Trophoblast cell (in vitro differentiated cells and primary cell): ENCODE results near the gene SIAH1.
"Not testable (repeated sequence)": the region's sequence is repeated elsewhere in the genome, so short reads cannot be mapped to it uniquely, and the experiment has no call there.

Experiments
- DNase-seq, 2 donors: peaks; one replicate each; pipeline ENCODE4 v3.0.0-alpha.2; 2016
- H2AFZ ChIP-seq: 2 replicates; pipeline ENCODE4 v1.6.1; 2013; ENCODE audit warnings: low read length, moderate library complexity, mild to moderate bottlenecking; ENCODE audit not compliant: insufficient read depth, poor library complexity
- H2AK5ac ChIP-seq: 2 replicates; pipeline ENCODE4 v1.6.1; 2013; ENCODE audit warnings: mild to moderate bottlenecking, low read length
- H2BK120ac ChIP-seq: 2 replicates; pipeline ENCODE4 v1.6.1; 2013; ENCODE audit warnings: low read length, mild to moderate bottlenecking, moderate library complexity; ENCODE audit not compliant: insufficient read depth, poor library complexity
- H2BK12ac ChIP-seq: 2 replicates; pipeline ENCODE4 v1.6.1; 2013; ENCODE audit warnings: mild to moderate bottlenecking, low read length, moderate library complexity
- H2BK5ac ChIP-seq: 2 replicates; pipeline ENCODE4 v1.6.1; 2013; ENCODE audit warnings: low read length, low read depth, moderate library complexity, mild to moderate bottlenecking; ENCODE audit not compliant: poor library complexity
- H3K14ac ChIP-seq: 2 replicates; pipeline ENCODE4 v1.6.1; 2013; ENCODE audit warnings: mild to moderate bottlenecking, low read length
- H3K18ac ChIP-seq: 2 replicates; pipeline ENCODE4 v1.6.1; 2013; ENCODE audit warnings: mild to moderate bottlenecking, low read length
- H3K23ac ChIP-seq: 2 replicates; pipeline ENCODE4 v1.6.1; 2013; ENCODE audit warnings: low read length
- H3K27ac ChIP-seq: 2 replicates; pipeline ENCODE4 v1.5.1; 2013; ENCODE audit warnings: low read depth, mild to moderate bottlenecking, inconsistent platforms, low read length, moderate library complexity
- H3K27me3 ChIP-seq: 2 replicates; pipeline ENCODE4 v1.6.1; 2013; ENCODE audit warnings: inconsistent platforms, mild to moderate bottlenecking, low read length, moderate library complexity; ENCODE audit not compliant: insufficient read depth
- H3K36me3 ChIP-seq, 2 experiments: 1 replicate in 1 of 2; 2 replicates in 1 of 2; pipeline ENCODE4 v1.6.1; 2013; ENCODE audit warnings: low read length in 2 of 2, mild to moderate bottlenecking in 2 of 2, moderate library complexity in 1 of 2; ENCODE audit not compliant: insufficient read depth in 2 of 2, control insufficient read depth in 1 of 2
- H3K4ac ChIP-seq: 2 replicates; pipeline ENCODE4 v1.6.1; 2013; ENCODE audit warnings: low read depth, mild to moderate bottlenecking, low read length, moderate library complexity
- H3K4me1 ChIP-seq, 2 experiments: 1 replicate in 1 of 2; 2 replicates in 1 of 2; pipeline ENCODE4 v1.6.1; 2013; ENCODE audit warnings: low read length in 2 of 2, mild to moderate bottlenecking in 2 of 2, moderate library complexity in 1 of 2; ENCODE audit not compliant: insufficient read depth in 2 of 2, control insufficient read depth in 1 of 2
- H3K4me2 ChIP-seq: 2 replicates; pipeline ENCODE4 v1.6.1; 2013; ENCODE audit warnings: inconsistent platforms, mild to moderate bottlenecking, low read length, moderate library complexity
- H3K4me3 ChIP-seq: 2 replicates; pipeline ENCODE4 v1.5.1; 2013; ENCODE audit warnings: mild to moderate bottlenecking, low read depth, low read length, inconsistent platforms
- H3K79me1 ChIP-seq: one replicate; pipeline ENCODE4 v1.6.1; 2013; ENCODE audit warnings: low read length
- H3K79me2 ChIP-seq: 2 replicates; pipeline ENCODE4 v1.6.1; 2013; ENCODE audit warnings: low read length, mild to moderate bottlenecking; ENCODE audit not compliant: control insufficient read depth, insufficient read depth, poor library complexity
- H3K9ac ChIP-seq: 2 replicates; pipeline ENCODE4 v1.6.1; 2013; ENCODE audit warnings: mild to moderate bottlenecking, low read length
- H3K9me3 ChIP-seq: 2 replicates; pipeline ENCODE4 v1.6.1; 2013; ENCODE audit warnings: low read depth, mild to moderate bottlenecking, control low read depth, inconsistent platforms, low read length; ENCODE audit not compliant: insufficient read depth
- H4K12ac ChIP-seq: 2 replicates; pipeline ENCODE4 v1.6.1; 2013; ENCODE audit warnings: low read depth, mild to moderate bottlenecking, low read length, moderate library complexity
- H4K8ac ChIP-seq: 2 replicates; pipeline ENCODE4 v1.6.1; 2013; ENCODE audit warnings: low read depth, mild to moderate bottlenecking, low read length, moderate library complexity
- H4K91ac ChIP-seq: one replicate; pipeline ENCODE4 v1.6.1; 2013; ENCODE audit warnings: low read depth, mild to moderate bottlenecking, low read length, moderate library complexity
- WGBS: extraction: QIAGEN DNeasy Blood & Tissue Kit; methylation state at CpG from one replicate; pipeline ENCODE4 v1.1.7; 2013; ENCODE audit warnings: missing lambda C conversion rate; ENCODE audit not compliant: insufficient read length, insufficient coverage; ENCODE audit errors: extremely low coverage; 5-methylcytosine and 5-hydroxymethylcytosine counted together

The SIAH1 gene

GRCh38 chr16:48358419-48358818, 26.8 kb downstream of the SIAH1 start:
- Histone ChIP-seq H3K9me3 (no peaks in the 10 kb centered on the region), H3K27ac (no peak overlapping the region), H3K27me3 (no peaks in the 10 kb centered on the region), H3K4me1 (no peaks in the 10 kb centered on the region), H4K91ac (no peak overlapping the region), H4K8ac (no peak overlapping the region), H3K79me2 (no peaks in the 10 kb centered on the region), H2AFZ (no peak overlapping the region), H3K9ac (no peak overlapping the region), H3K36me3 (peaks cover 4 to 15% of the 10 kb centered on the region in 2 experiments), H2AK5ac (no peak overlapping the region), H2BK5ac (no peak overlapping the region), H3K79me1 (no peaks in the 10 kb centered on the region), H2BK120ac (no peak overlapping the region), H2BK12ac (no peak overlapping the region), H4K12ac (no peak overlapping the region), H3K4ac (no peak overlapping the region), H3K14ac (no peak overlapping the region), H3K4me2 (no peak overlapping the region), H3K23ac (no peak overlapping the region), H3K4me3 (no peak overlapping the region), H3K18ac (no peak overlapping the region)
- WGBS: no CpG with 5 or more reads among the region's 3 CpGs
- no peak for DNase-seq

GRCh38 chr16:48356633-48357376, 28.4 kb downstream of the SIAH1 start:
- Histone ChIP-seq H3K23ac (no peak overlapping the region), H2AFZ (no peak overlapping the region), H3K4me1 (no peaks in the 10 kb centered on the region), H3K9ac (no peak overlapping the region), H3K27me3 (no peaks in the 10 kb centered on the region), H3K79me1 (no peaks in the 10 kb centered on the region), H3K4me3 (no peak overlapping the region), H3K36me3 (peaks cover 7 to 17% of the 10 kb centered on the region in 2 experiments), H2BK120ac (no peak overlapping the region), H3K14ac (no peak overlapping the region), H2BK12ac (no peak overlapping the region), H4K91ac (no peak overlapping the region), H2BK5ac (no peak overlapping the region), H4K12ac (no peak overlapping the region), H4K8ac (no peak overlapping the region), H2AK5ac (no peak overlapping the region), H3K9me3 (no peaks in the 10 kb centered on the region), H3K18ac (no peak overlapping the region), H3K4ac (no peak overlapping the region), H3K4me2 (no peak overlapping the region), H3K27ac (no peak overlapping the region), H3K79me2 (no peaks in the 10 kb centered on the region)
- no peak for DNase-seq
- WGBS: no CpG with 5 or more reads among the region's 4 CpGs

DNA sequence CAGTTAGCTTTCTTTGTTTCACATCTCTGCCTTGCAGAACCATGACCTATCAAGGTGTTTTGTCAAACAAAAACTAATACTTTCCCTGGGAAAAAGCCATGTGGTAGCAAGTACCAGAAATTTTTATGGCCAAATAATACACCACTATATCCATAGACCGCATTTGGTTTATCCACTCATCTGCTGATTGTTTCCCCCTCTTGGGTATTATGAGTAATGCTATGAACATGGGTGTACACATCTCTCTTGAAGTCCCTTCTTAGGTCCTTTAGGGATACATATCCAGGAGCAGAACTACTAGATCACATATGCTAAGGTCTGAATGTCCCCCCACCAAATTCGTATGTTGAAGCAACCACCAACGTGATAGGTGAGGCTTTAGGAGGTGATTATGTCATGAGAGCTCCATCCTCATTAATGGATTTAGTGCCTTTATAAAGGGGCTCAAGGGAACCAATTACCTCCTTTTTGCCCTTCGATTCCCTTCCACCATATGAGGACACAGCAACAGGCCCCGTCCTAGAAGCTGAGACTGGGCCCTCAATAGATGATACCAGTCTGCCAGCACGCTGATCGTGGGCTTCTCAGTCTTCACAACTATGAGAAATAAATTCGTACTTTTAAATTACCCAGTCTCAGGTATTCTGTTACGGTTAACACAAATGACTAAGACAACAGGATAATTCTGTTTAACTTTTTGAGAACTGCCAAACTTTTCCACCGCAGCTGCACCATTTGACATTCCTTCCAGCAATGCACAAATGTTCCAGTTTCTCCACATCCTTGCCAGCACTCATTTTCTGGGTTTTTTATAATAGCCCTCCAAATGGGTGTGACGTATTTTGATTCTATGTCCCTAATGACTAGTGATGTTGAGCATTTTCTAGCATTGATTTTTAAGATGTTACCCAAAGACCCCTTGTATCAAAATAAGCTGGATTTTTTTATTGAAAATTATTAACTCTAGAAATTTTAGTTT, 30.0 kb downstream of the SIAH1 start:
- Histone ChIP-seq H3K4me1 (no peaks in the 10 kb centered on the region), H2AK5ac (no peak overlapping the region), H3K9ac (no peak overlapping the region), H3K18ac (no peak overlapping the region), H2BK5ac (no peak overlapping the region), H4K12ac (no peak overlapping the region), H3K9me3 (no peaks in the 10 kb centered on the region), H3K4me2 (no peak overlapping the region), H3K27me3 (no peaks in the 10 kb centered on the region), H3K79me1 (no peaks in the 10 kb centered on the region), H3K27ac (no peak overlapping the region), H3K4me3 (no peak overlapping the region), H3K4ac (no peak overlapping the region), H3K79me2 (no peaks in the 10 kb centered on the region), H3K23ac (no peak overlapping the region), H4K8ac (no peak overlapping the region), H3K36me3 (peaks cover 14 to 22% of the 10 kb centered on the region in 2 experiments), H2BK120ac (no peak overlapping the region), H2AFZ (no peak overlapping the region), H3K14ac (no peak overlapping the region), H2BK12ac (no peak overlapping the region), H4K91ac (no peak overlapping the region)
- no peak for DNase-seq
- WGBS: no CpG with 5 or more reads among the region's 11 CpGs

GRCh38 chr16:48354385-48354784, 30.8 kb downstream of the SIAH1 start:
- not testable (repeated sequence) for H4K8ac ChIP-seq, H2AK5ac ChIP-seq, H2BK12ac ChIP-seq, H4K12ac ChIP-seq, H2BK120ac ChIP-seq, H3K9me3 ChIP-seq, H3K14ac ChIP-seq, H3K79me1 ChIP-seq, H3K79me2 ChIP-seq, H3K18ac ChIP-seq, H2AFZ ChIP-seq, H3K4ac ChIP-seq, H2BK5ac ChIP-seq, H3K4me3 ChIP-seq, DNase-seq, H4K91ac ChIP-seq, H3K9ac ChIP-seq, H3K4me2 ChIP-seq, H3K23ac ChIP-seq, H3K4me1 ChIP-seq, H3K27me3 ChIP-seq, H3K27ac ChIP-seq
- peaks cover 18 to 25% of the 10 kb centered on the region in 2 experiments for H3K36me3 ChIP-seq
- no CpG with 5 or more reads among the region's 5 CpGs for WGBS
